Measurements from ENCODE around the gene ZNF516. TPM values are rescaled to one million over a fixed set of nuclear protein-coding genes. Genes with fewer than 3 reads are reported as not detected.
A peak's percentile ranks its signal among the peaks of the same experiment; 100 is the strongest.

The ZNF516 gene
- polyA plus RNA-seq, 3 donors = 5.0 to 41.9 (median 8.6) TPM

DNA sequence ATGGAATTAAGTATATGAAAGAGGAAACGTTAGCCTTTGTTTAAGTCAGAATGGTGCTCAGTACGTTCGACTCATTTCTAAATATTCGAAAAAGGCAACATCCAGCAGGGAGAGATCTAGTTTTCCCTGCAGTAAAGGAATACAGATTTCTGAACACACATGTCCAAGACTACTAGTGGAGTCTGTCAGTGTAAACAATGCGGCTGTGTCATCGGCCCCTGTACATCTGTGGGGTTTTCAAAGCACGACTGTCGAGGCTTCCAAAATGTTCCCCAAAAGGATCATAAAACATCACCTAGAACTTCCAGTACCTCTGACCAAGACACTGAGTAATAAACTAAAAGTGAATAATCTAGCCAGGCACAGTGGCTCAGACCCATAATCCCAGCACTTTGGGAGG is 112.8 kb downstream of the ZNF516 start:
- Histone ChIP-seq H4K20me1 (ENCODE audit: insufficient read depth, low read length) (peaks cover 100% of the 10 kb centered on the region), H3K79me2 (ENCODE audit: insufficient read depth, low read length) (peaks cover 98% of the 10 kb centered on the region), H3K9me3 (replicated peaks in 1 of 2; ENCODE audit: control insufficient read depth in 1 of 2, insufficient read depth in 1 of 2, low read length in 2 of 2) (no peaks in the 10 kb centered on the region), H3K9ac (ENCODE audit: insufficient read depth, low read length, poor library complexity, severe bottlenecking) (no peak overlapping the region), H3K4me2 (replicated peaks; ENCODE audit: extremely low read depth, low read length, poor library complexity, severe bottlenecking) (no peak overlapping the region), H2AFZ (ENCODE audit: insufficient read depth, low read depth, low read length, poor library complexity, severe bottlenecking) (no peak overlapping the region), H3K36me3 (replicated peaks in 1 of 2; ENCODE audit: control insufficient read depth in 1 of 2, insufficient read depth in 2 of 2, low read length in 2 of 2) (peaks cover 52 to 71% of the 10 kb centered on the region in 2 donors), H3K27me3 (ENCODE audit: control insufficient read depth in 2 of 2, insufficient read depth in 2 of 2, low read length in 2 of 2) (no peaks in the 10 kb centered on the region), H3K4me1 (ENCODE audit: control insufficient read depth in 1 of 2, insufficient read depth in 2 of 2, low read length in 2 of 2) (peaks cover 6 to 8% of the 10 kb centered on the region in 2 donors), H3K4me3 (replicated peaks in 1 of 3; ENCODE audit: low read depth in 2 of 3, low read length in 3 of 3) (no peak overlapping the region), H3K27ac (ENCODE audit: low read depth in 1 of 2, low read length in 2 of 2) (no peak overlapping the region)
- Mint-ChIP-seq H3K36me3 (peaks cover 38 to 59% of the 10 kb centered on the region in 2 donors), H3K4me1 (peaks cover 14% of the 10 kb centered on the region), H3K4me3 (no peak overlapping the region), H3K27ac (peak overlapping the region in 3 of 7 donors; percentile 56 to 84 (median 63)), H3K9me3 (no peaks in the 10 kb centered on the region), H3K27me3 (ENCODE audit: low read depth in 3 of 3) (no peaks in the 10 kb centered on the region)
- no peak for DNase-seq
- 96% methylated on average over 7 of the region's 8 CpGs for WGBS (ENCODE audit: insufficient coverage)
- TF ChIP-seq, protein P1, sequence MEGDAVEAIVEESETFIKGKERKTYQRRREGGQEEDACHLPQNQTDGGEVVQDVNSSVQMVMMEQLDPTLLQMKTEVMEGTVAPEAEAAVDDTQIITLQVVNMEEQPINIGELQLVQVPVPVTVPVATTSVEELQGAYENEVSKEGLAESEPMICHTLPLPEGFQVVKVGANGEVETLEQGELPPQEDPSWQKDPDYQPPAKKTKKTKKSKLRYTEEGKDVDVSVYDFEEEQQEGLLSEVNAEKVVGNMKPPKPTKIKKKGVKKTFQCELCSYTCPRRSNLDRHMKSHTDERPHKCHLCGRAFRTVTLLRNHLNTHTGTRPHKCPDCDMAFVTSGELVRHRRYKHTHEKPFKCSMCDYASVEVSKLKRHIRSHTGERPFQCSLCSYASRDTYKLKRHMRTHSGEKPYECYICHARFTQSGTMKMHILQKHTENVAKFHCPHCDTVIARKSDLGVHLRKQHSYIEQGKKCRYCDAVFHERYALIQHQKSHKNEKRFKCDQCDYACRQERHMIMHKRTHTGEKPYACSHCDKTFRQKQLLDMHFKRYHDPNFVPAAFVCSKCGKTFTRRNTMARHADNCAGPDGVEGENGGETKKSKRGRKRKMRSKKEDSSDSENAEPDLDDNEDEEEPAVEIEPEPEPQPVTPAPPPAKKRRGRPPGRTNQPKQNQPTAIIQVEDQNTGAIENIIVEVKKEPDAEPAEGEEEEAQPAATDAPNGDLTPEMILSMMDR (IDR thresholded peaks at IDR 0.05) = no peak
- intact Hi-C loops (cut with micrococcal nuclease) = no loop called here

DNA sequence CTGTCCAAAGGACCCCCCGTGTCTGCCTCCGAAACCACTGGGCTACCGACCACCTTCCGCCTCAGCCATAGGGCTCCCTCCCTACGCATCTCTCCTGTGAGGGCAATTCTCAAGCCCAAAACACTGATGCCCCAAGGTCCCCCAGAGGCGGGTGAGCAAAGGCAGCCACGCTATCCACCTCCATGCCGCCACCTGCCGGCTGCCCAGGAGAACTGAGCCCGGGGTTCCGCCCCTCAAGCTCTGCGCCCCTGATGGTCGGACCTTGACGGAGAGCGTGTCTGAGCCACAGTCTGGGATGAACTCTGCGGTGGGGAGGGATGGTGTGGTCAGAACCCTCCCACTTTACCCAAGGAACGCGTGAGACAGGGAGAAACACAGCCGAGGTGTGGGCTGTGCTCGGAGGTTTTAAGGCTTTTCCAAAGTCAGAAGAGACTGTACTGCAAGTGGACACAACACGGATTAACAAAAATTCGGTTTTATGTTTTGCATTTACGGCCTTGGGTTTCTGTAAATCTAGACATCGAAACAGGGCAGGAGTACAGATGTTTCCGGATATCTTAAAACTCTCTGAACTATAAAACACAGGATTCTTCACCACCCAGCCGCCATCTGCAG is 114.1 kb downstream of the ZNF516 start:
- Histone ChIP-seq H3K9me3 (replicated peaks in 1 of 2; ENCODE audit: control insufficient read depth in 1 of 2, insufficient read depth in 1 of 2, low read length in 2 of 2) (no peaks in the 10 kb centered on the region), H3K79me2 (ENCODE audit: insufficient read depth, low read length) (peaks cover 98% of the 10 kb centered on the region), H3K4me1 (ENCODE audit: control insufficient read depth in 1 of 2, insufficient read depth in 2 of 2, low read length in 2 of 2) (peaks cover 8 to 15% of the 10 kb centered on the region in 2 donors), H3K27me3 (ENCODE audit: control insufficient read depth in 2 of 2, insufficient read depth in 2 of 2, low read length in 2 of 2) (no peaks in the 10 kb centered on the region), H3K4me2 (replicated peaks; ENCODE audit: extremely low read depth, low read length, poor library complexity, severe bottlenecking) (no peak overlapping the region), H4K20me1 (ENCODE audit: insufficient read depth, low read length) (peaks cover 100% of the 10 kb centered on the region), H3K4me3 (replicated peaks in 1 of 3; ENCODE audit: low read depth in 2 of 3, low read length in 3 of 3) (no peak overlapping the region), H3K9ac (ENCODE audit: insufficient read depth, low read length, poor library complexity, severe bottlenecking) (no peak overlapping the region), H2AFZ (ENCODE audit: insufficient read depth, low read depth, low read length, poor library complexity, severe bottlenecking) (no peak overlapping the region), H3K27ac (ENCODE audit: low read depth in 1 of 2, low read length in 2 of 2) (peak overlapping the region in 1 of 2 donors; percentile 31), H3K36me3 (replicated peaks in 1 of 2; ENCODE audit: control insufficient read depth in 1 of 2, insufficient read depth in 2 of 2, low read length in 2 of 2) (peaks cover 57 to 70% of the 10 kb centered on the region in 2 donors)
- Mint-ChIP-seq H3K27ac (peak overlapping the region in 2 of 7 donors; percentile 28 to 46), H3K9me3 (no peaks in the 10 kb centered on the region), H3K4me3 (no peak overlapping the region), H3K27me3 (ENCODE audit: low read depth in 3 of 3) (no peaks in the 10 kb centered on the region), H3K36me3 (peaks cover 40 to 62% of the 10 kb centered on the region in 2 donors), H3K4me1 (peaks cover 20% of the 10 kb centered on the region)
- TF ChIP-seq, protein P1 (IDR thresholded peaks at IDR 0.05) = peak; percentile 36
- no peak for DNase-seq
- intact Hi-C loops (cut with micrococcal nuclease) = no loop called here
- WGBS (ENCODE audit: insufficient coverage) = 98% methylated on average over 13 of the region's 26 CpGs
